SK-N-SH (cell line): ENCODE measurements around the gene LTBP1. TPM values are rescaled to one million over a fixed set of nuclear protein-coding genes. Genes with fewer than 3 reads are reported as not detected.

ENCODE experiments used
- CTCF ChIA-PET: fragments of 300-600, 350-600 bp; formaldehyde crosslinking; extraction: SDS; loops from one replicate; lab custom pipeline; 2021; lab: Yijun Ruan, JAX
- POLR2A ChIA-PET: fragments of 350-600 bp; sonication (Branson Sonifier 250); formaldehyde crosslinking; extraction: SDS; loops from one replicate; lab custom pipeline; 2020; ENCODE audit warnings: antibody characterized with exemption, inconsistent platforms; lab: Yijun Ruan, JAX
- DNase-seq: peaks from one replicate; pipeline ENCODE4 v3.0.0; 2012
- H2AFZ ChIP-seq: fragments of 200-600 bp; sonication (generic); 2 replicates; pipeline ENCODE4 v1.8.1; 2016; ENCODE audit warnings: antibody characterized with exemption, mild to moderate bottlenecking, low read depth
- H3F3A ChIP-seq: fragments of 200-600 bp; sonication (generic); replicated peaks from 2 replicates; pipeline ENCODE3; 2016; ENCODE audit warnings: antibody characterized with exemption, mild to moderate bottlenecking; ENCODE audit not compliant: insufficient read depth
- H3K27ac ChIP-seq, 2 experiments: fragments of 200-500 bp in 1 of 2; fragments of 200-600 bp in 1 of 2; sonication (Bioruptor generic) in 1 of 2; sonication (generic), shearing (Covaris generic) in 1 of 2; 2 replicates each; pipeline versions ENCODE4 v1.5.1 to v1.6.1; 2014 to 2016; ENCODE audit warnings: low read depth in 2 of 2, inconsistent platforms in 1 of 2, low read length in 1 of 2, mild to moderate bottlenecking in 1 of 2, mixed read lengths in 1 of 2
- H3K27me3 ChIP-seq: fragments of 200-600 bp; sonication (generic), shearing (Covaris generic); 2 replicates; pipeline ENCODE4 v1.6.1; 2016; ENCODE audit warnings: mixed run types; ENCODE audit not compliant: insufficient read depth
- H3K36me3 ChIP-seq, 2 experiments: fragments of 200-500 bp in 1 of 2; fragments of 200-600 bp in 1 of 2; sonication (Bioruptor generic) in 1 of 2; sonication (generic) in 1 of 2; replicated peaks in 1 of 2; 2 replicates each; pipeline versions ENCODE3 to v1.5.1; 2014 to 2016; ENCODE audit warnings: low read length in 1 of 2, mild to moderate bottlenecking in 1 of 2; ENCODE audit not compliant: insufficient read depth in 2 of 2, control insufficient read depth in 1 of 2
- H3K4me1 ChIP-seq, 2 experiments: fragments of 200-500 bp in 1 of 2; fragments of 200-600 bp in 1 of 2; sonication (Bioruptor generic) in 1 of 2; sonication (generic), shearing (Covaris generic) in 1 of 2; 2 replicates each; pipeline versions ENCODE4 v1.5.1 to v1.6.1; 2014 to 2016; ENCODE audit warnings: low read depth in 1 of 2, low read length in 1 of 2, mixed run types in 1 of 2; ENCODE audit not compliant: insufficient read depth in 2 of 2, control insufficient read depth in 1 of 2
- H3K4me2 ChIP-seq: fragments of 200-600 bp; sonication (generic), shearing (Covaris generic); 2 replicates; pipeline ENCODE4 v1.6.1; 2017; ENCODE audit warnings: mixed run types
- H3K4me3 ChIP-seq, 2 experiments: fragments of 200-500 bp in 1 of 2; fragments of 200-600 bp in 1 of 2; sonication (Bioruptor generic) in 1 of 2; sonication (generic), shearing (Covaris generic) in 1 of 2; 2 replicates each; pipeline versions ENCODE4 v1.5.1 to v1.8.1; 2014 to 2016; ENCODE audit warnings: low read depth in 2 of 2, inconsistent platforms in 1 of 2, low read length in 1 of 2, mild to moderate bottlenecking in 1 of 2, mixed read lengths in 1 of 2, moderate library complexity in 1 of 2
- H3K79me2 ChIP-seq: fragments of 200-600 bp; sonication (generic); 2 replicates; pipeline ENCODE4 v1.8.1; 2017; ENCODE audit warnings: mild to moderate bottlenecking; ENCODE audit not compliant: insufficient read depth
- H3K9ac ChIP-seq: fragments of 200-600 bp; sonication (generic); 2 replicates; pipeline ENCODE4 v1.6.1; 2017; ENCODE audit warnings: mixed run types
- H3K9me2 ChIP-seq: fragments of 200-600 bp; sonication (generic); 2 replicates; pipeline ENCODE4 v1.6.1; 2017; ENCODE audit warnings: mixed run types
- H3K9me3 ChIP-seq: fragments of 200-600 bp; sonication (generic); 2 replicates; pipeline ENCODE4 v1.6.1; 2017; ENCODE audit warnings: mixed run types, mild to moderate bottlenecking, moderate library complexity
- H4K20me1 ChIP-seq: fragments of 200-600 bp; sonication (generic); 2 replicates; pipeline ENCODE4 v1.6.1; 2017; ENCODE audit warnings: mild to moderate bottlenecking, mixed run types; ENCODE audit not compliant: insufficient read depth
- CHD2 ChIP-seq: fragments of 150-350 bp; IDR thresholded peaks from 2 replicates; pipeline ENCODE4 v1.6.1; 2018; ENCODE audit warnings: low read length; ENCODE audit not compliant: partially characterized antibody
- ELF1 ChIP-seq: IDR thresholded peaks from 2 replicates; pipeline ENCODE4 v1.4.0; 2012
- EZH2phosphoT487 ChIP-seq: fragments of 200-600 bp; sonication (generic); IDR thresholded peaks from 2 replicates; pipeline ENCODE4 v1.6.1; 2017; ENCODE audit warnings: low read depth, mixed run types, mild to moderate bottlenecking, antibody characterized with exemption, moderate library complexity, borderline replicate concordance
- FOSL2 ChIP-seq: IDR thresholded peaks from 2 replicates; pipeline ENCODE4 v1.4.0; 2012; ENCODE audit warnings: low read depth, mild to moderate bottlenecking, moderate library complexity, borderline replicate concordance
- FOXM1 ChIP-seq: IDR thresholded peaks from 2 replicates; pipeline ENCODE4 v1.4.0; 2012; ENCODE audit warnings: low read depth, mild to moderate bottlenecking
- GABPA ChIP-seq: IDR thresholded peaks from 2 replicates; pipeline ENCODE4 v1.4.0; 2012; ENCODE audit warnings: low read depth, mild to moderate bottlenecking
- NRF1 ChIP-seq: IDR thresholded peaks from 2 replicates; pipeline ENCODE4 v1.6.1; 2012; ENCODE audit warnings: low read depth, mild to moderate bottlenecking, low read length
- SIN3A ChIP-seq: IDR thresholded peaks from 2 replicates; pipeline ENCODE4 v1.6.1; 2012; ENCODE audit warnings: low read depth, mild to moderate bottlenecking, low read length, moderate library complexity, borderline replicate concordance
- TAF1 ChIP-seq: IDR thresholded peaks from 2 replicates; pipeline ENCODE4 v1.6.1; 2012; ENCODE audit warnings: low read depth, mild to moderate bottlenecking, low read length, moderate library complexity, borderline replicate concordance
- WGBS: methylation state at CpG from one replicate; pipeline ENCODE4 v1.1.6; 2017; ENCODE audit warnings: low lambda C conversion rate; 5-methylcytosine and 5-hydroxymethylcytosine counted together
- polyA plus RNA-seq, 3 experiments: library from polyadenylated mRNA; depleted of rRNA; stranded (reverse); fragments of >200 nt; gene quantifications; 2 replicates each; pipeline ENCODE4 v1.2.3, GENCODE V29; 2012
- TF ChIP-seq, protein P1 (sequence below): IDR thresholded peaks from 2 replicates; pipeline ENCODE4 v1.4.0; 2012; ENCODE audit warnings: low read depth, borderline replicate concordance
- TF ChIP-seq, protein P2 (sequence below): IDR thresholded peaks from 2 replicates; pipeline ENCODE4 v1.4.0; 2012; ENCODE audit warnings: low read depth
- TF ChIP-seq, protein P3 (sequence below): IDR thresholded peaks from 2 replicates; pipeline ENCODE4 v1.4.0; 2012; ENCODE audit warnings: low read depth, borderline replicate concordance
- TF ChIP-seq, protein P4 (sequence below): fragments of 200-600 bp; sonication (generic); IDR thresholded peaks from 2 replicates; pipeline ENCODE4 v1.6.1; 2017; ENCODE audit warnings: antibody characterized with exemption, mild to moderate bottlenecking, moderate library complexity
- TF ChIP-seq, protein P5 (sequence below): fragments of 150-350 bp; IDR thresholded peaks from 2 replicates; pipeline ENCODE4 v1.6.1; 2016; ENCODE audit warnings: mild to moderate bottlenecking, low read depth, low read length

Gene LTBP1
- polyA plus RNA-seq, 1 of the 3 experiments (the other 2 are of a cell fraction), result 467 TPM

DNA sequence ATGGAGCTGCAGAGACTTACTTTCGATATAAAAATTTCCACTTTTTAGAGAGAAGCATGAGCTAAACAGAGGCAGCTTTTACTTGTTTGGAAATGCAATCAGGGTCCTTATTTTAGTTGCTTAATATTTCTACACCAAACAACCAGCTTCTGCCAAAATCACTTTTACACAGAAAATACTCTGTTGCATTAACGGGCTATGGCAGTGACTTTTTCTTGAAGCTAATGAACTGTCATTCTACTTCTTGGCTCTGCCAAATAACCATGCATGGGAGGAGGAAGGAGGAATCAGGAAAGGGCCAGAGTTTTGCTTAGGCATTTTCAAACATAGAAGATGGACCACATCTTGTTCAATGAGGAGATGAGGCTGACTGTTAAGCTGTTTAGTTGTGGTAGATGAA, 23.6 kb upstream of the LTBP1 start:
- Histone ChIP-seq H3K9ac (no peak overlapping the region), H3K4me3 (peak overlapping the region in 1 of 2 experiments; percentile 12; a peak in 1 of 4 replicates), H3K36me3 (no peaks in the 10 kb centered on the region), H3F3A (no peaks in the 10 kb centered on the region), H3K79me2 (no peaks in the 10 kb centered on the region), H3K4me1 (no peaks in the 10 kb centered on the region), H3K27ac (no peak overlapping the region), H3K9me3 (no peaks in the 10 kb centered on the region), H3K27me3 (no peaks in the 10 kb centered on the region), H2AFZ (no peak overlapping the region), H3K4me2 (no peak overlapping the region; the same call in 1 of the 2 replicates), H4K20me1 (no peaks in the 10 kb centered on the region), H3K9me2 (no peaks in the 10 kb centered on the region)
- DNase-seq, result no peak
- ChIA-PET POLR2A (no interaction called here), CTCF (interaction anchor here (1.1 kb wide), 1 partner anchor 553 kb away, joined by 3 read pairs; no protein-coding TSS in a partner anchor)
- 44% methylated on average over 2 of the region's 2 CpGs for whole genome bisulfite sequencing
- TF ChIP-seq EZH2phosphoT487 (no peak), ELF1 (no peak), FOSL2 (no peak), NRF1 (no peak), CHD2 (no peak), GABPA (no peak), FOXM1 (no peak), SIN3A (no peak), TAF1 (no peak)
- TF ChIP-seq, protein P1, sequence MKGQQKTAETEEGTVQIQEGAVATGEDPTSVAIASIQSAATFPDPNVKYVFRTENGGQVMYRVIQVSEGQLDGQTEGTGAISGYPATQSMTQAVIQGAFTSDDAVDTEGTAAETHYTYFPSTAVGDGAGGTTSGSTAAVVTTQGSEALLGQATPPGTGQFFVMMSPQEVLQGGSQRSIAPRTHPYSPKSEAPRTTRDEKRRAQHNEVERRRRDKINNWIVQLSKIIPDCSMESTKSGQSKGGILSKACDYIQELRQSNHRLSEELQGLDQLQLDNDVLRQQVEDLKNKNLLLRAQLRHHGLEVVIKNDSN, result no peak
- TF ChIP-seq, protein P2, sequence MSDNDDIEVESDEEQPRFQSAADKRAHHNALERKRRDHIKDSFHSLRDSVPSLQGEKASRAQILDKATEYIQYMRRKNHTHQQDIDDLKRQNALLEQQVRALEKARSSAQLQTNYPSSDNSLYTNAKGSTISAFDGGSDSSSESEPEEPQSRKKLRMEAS, result no peak
- TF ChIP-seq, protein P3, sequence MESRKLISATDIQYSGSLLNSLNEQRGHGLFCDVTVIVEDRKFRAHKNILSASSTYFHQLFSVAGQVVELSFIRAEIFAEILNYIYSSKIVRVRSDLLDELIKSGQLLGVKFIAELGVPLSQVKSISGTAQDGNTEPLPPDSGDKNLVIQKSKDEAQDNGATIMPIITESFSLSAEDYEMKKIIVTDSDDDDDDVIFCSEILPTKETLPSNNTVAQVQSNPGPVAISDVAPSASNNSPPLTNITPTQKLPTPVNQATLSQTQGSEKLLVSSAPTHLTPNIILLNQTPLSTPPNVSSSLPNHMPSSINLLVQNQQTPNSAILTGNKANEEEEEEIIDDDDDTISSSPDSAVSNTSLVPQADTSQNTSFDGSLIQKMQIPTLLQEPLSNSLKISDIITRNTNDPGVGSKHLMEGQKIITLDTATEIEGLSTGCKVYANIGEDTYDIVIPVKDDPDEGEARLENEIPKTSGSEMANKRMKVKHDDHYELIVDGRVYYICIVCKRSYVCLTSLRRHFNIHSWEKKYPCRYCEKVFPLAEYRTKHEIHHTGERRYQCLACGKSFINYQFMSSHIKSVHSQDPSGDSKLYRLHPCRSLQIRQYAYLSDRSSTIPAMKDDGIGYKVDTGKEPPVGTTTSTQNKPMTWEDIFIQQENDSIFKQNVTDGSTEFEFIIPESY, result no peak
- TF ChIP-seq, protein P4, sequence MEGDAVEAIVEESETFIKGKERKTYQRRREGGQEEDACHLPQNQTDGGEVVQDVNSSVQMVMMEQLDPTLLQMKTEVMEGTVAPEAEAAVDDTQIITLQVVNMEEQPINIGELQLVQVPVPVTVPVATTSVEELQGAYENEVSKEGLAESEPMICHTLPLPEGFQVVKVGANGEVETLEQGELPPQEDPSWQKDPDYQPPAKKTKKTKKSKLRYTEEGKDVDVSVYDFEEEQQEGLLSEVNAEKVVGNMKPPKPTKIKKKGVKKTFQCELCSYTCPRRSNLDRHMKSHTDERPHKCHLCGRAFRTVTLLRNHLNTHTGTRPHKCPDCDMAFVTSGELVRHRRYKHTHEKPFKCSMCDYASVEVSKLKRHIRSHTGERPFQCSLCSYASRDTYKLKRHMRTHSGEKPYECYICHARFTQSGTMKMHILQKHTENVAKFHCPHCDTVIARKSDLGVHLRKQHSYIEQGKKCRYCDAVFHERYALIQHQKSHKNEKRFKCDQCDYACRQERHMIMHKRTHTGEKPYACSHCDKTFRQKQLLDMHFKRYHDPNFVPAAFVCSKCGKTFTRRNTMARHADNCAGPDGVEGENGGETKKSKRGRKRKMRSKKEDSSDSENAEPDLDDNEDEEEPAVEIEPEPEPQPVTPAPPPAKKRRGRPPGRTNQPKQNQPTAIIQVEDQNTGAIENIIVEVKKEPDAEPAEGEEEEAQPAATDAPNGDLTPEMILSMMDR, result no peak
- TF ChIP-seq, protein P5, sequence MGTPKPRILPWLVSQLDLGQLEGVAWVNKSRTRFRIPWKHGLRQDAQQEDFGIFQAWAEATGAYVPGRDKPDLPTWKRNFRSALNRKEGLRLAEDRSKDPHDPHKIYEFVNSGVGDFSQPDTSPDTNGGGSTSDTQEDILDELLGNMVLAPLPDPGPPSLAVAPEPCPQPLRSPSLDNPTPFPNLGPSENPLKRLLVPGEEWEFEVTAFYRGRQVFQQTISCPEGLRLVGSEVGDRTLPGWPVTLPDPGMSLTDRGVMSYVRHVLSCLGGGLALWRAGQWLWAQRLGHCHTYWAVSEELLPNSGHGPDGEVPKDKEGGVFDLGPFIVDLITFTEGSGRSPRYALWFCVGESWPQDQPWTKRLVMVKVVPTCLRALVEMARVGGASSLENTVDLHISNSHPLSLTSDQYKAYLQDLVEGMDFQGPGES, result no peak
